Neuron (in vitro differentiated cells): ENCODE results near the gene PRKN.
A peak's percentile ranks its signal among the peaks of the same experiment; 100 is the strongest.

Experiments
- H2AFZ ChIP-seq: one replicate; pipeline ENCODE4 v1.6.1; 2013; ENCODE audit warnings: low read depth, mild to moderate bottlenecking, inconsistent platforms, low read length, moderate library complexity
- H3K27me3 ChIP-seq: one replicate; pipeline ENCODE4 v1.6.1; 2013; ENCODE audit warnings: low read length; ENCODE audit not compliant: insufficient read depth
- H3K36me3 ChIP-seq: one replicate; pipeline ENCODE4 v1.6.1; 2013; ENCODE audit warnings: low read length; ENCODE audit not compliant: insufficient read depth
- H3K4me1 ChIP-seq: one replicate; pipeline ENCODE4 v1.6.1; 2013; ENCODE audit warnings: low read length; ENCODE audit not compliant: insufficient read depth
- H3K4me3 ChIP-seq: 2 replicates; pipeline ENCODE4 v1.5.1; 2013; ENCODE audit warnings: mild to moderate bottlenecking, low read length, moderate library complexity
- H3K9me3 ChIP-seq: one replicate; pipeline ENCODE4 v1.6.1; 2013; ENCODE audit warnings: low read length

PRKN gene

GRCh38 chr6:162576016-162576415 is 151.6 kb downstream of the PRKN start:
- no peaks in the 10 kb centered on the region for H3K9me3 ChIP-seq
- H3K4me1 ChIP-seq, result no peaks in the 10 kb centered on the region

GRCh38 chr6:162572240-162572639 is 155.3 kb downstream of the PRKN start:
- Histone ChIP-seq H2AFZ (no peak overlapping the region), H3K36me3 (no peaks in the 10 kb centered on the region), H3K4me3 (no peak overlapping the region)

More at GRCh38 chr6:162576016-162576415, 151.6 kb downstream of the PRKN start:
- no peaks in the 10 kb centered on the region for H3K27me3 ChIP-seq
- H3K4me3 ChIP-seq, result no peak overlapping the region
- no peak overlapping the region for H2AFZ ChIP-seq
- H3K36me3 ChIP-seq, result no peaks in the 10 kb centered on the region

GRCh38 chr6:162568266-162568665 is 159.3 kb downstream of the PRKN start:
- Histone ChIP-seq H3K27me3 (no peaks in the 10 kb centered on the region), H2AFZ (no peak overlapping the region), H3K36me3 (no peaks in the 10 kb centered on the region), H3K4me3 (no peak overlapping the region), H3K9me3 (peaks cover 3% of the 10 kb centered on the region), H3K4me1 (no peaks in the 10 kb centered on the region)

More at GRCh38 chr6:162572240-162572639, 155.3 kb downstream of the PRKN start:
- Histone ChIP-seq H3K27me3 (no peaks in the 10 kb centered on the region), H3K9me3 (peaks cover 3% of the 10 kb centered on the region), H3K4me1 (no peaks in the 10 kb centered on the region)

- H3K4me3 ChIP-seq, result no peak overlapping the region
- H3K27me3 ChIP-seq, result no peaks in the 10 kb centered on the region
- H3K36me3 ChIP-seq, result no peaks in the 10 kb centered on the region
- no peak overlapping the region for H2AFZ ChIP-seq
- no peaks in the 10 kb centered on the region for H3K9me3 ChIP-seq
- H3K4me1 ChIP-seq, result no peaks in the 10 kb centered on the region
Measured at GRCh38 chr6:162562041-162562440, 165.5 kb downstream of the PRKN start.

GRCh38 chr6:162560891-162561290 is 166.7 kb downstream of the PRKN start:
- H3K4me1 ChIP-seq, result no peaks in the 10 kb centered on the region
- H3K36me3 ChIP-seq, result no peaks in the 10 kb centered on the region
- no peak overlapping the region for H3K4me3 ChIP-seq
- no peaks in the 10 kb centered on the region for H3K9me3 ChIP-seq
- no peak overlapping the region for H2AFZ ChIP-seq
- H3K27me3 ChIP-seq, result no peaks in the 10 kb centered on the region

GRCh38 chr6:162554531-162554930 is 173.0 kb downstream of the PRKN start:
- Histone ChIP-seq H3K4me1 (no peaks in the 10 kb centered on the region), H3K4me3 (no peak overlapping the region), H2AFZ (no peak overlapping the region), H3K9me3 (no peaks in the 10 kb centered on the region), H3K27me3 (no peaks in the 10 kb centered on the region), H3K36me3 (no peaks in the 10 kb centered on the region)

- no peaks in the 10 kb centered on the region for H3K27me3 ChIP-seq
- no peaks in the 10 kb centered on the region for H3K4me1 ChIP-seq
- no peak overlapping the region for H3K4me3 ChIP-seq
- H2AFZ ChIP-seq, result no peak overlapping the region
- H3K9me3 ChIP-seq, result peaks cover 1% of the 10 kb centered on the region
- H3K36me3 ChIP-seq, result no peaks in the 10 kb centered on the region
Measured at GRCh38 chr6:162546905-162547304, 180.7 kb downstream of the PRKN start.

- Histone ChIP-seq H3K4me3 (no peak overlapping the region), H3K4me1 (peaks cover 13% of the 10 kb centered on the region), H3K27me3 (no peaks in the 10 kb centered on the region), H3K9me3 (peaks cover 1% of the 10 kb centered on the region), H2AFZ (no peak overlapping the region), H3K36me3 (no peaks in the 10 kb centered on the region)
Measured at GRCh38 chr6:162543221-162543620, 184.3 kb downstream of the PRKN start.

GRCh38 chr6:162541019-162541601 is 186.5 kb downstream of the PRKN start:
- H3K9me3 ChIP-seq, result no peaks in the 10 kb centered on the region
- no peaks in the 10 kb centered on the region for H3K36me3 ChIP-seq
- H3K27me3 ChIP-seq, result no peaks in the 10 kb centered on the region
- no peak overlapping the region for H2AFZ ChIP-seq
- H3K4me1 ChIP-seq, result peaks cover 13% of the 10 kb centered on the region
- H3K4me3 ChIP-seq, result no peak overlapping the region

- H3K4me1 ChIP-seq, result peaks cover 13% of the 10 kb centered on the region
- H2AFZ ChIP-seq, result no peak overlapping the region
- H3K9me3 ChIP-seq, result no peaks in the 10 kb centered on the region
- no peaks in the 10 kb centered on the region for H3K36me3 ChIP-seq
- H3K27me3 ChIP-seq, result no peaks in the 10 kb centered on the region
- H3K4me3 ChIP-seq, result no peak overlapping the region
Measured at GRCh38 chr6:162539321-162539720, 188.2 kb downstream of the PRKN start.

GRCh38 chr6:162538643-162539064 is 188.9 kb downstream of the PRKN start:
- Histone ChIP-seq H2AFZ (peak overlapping the region; percentile 24), H3K9me3 (no peaks in the 10 kb centered on the region), H3K4me3 (no peak overlapping the region), H3K36me3 (no peaks in the 10 kb centered on the region), H3K27me3 (no peaks in the 10 kb centered on the region), H3K4me1 (peaks cover 13% of the 10 kb centered on the region)

GRCh38 chr6:162533009-162533400 is 194.6 kb downstream of the PRKN start:
- Histone ChIP-seq H3K9me3 (no peaks in the 10 kb centered on the region), H3K4me3 (no peak overlapping the region)

GRCh38 chr6:162532283-162533008 is 195.1 kb downstream of the PRKN start:
- no peak overlapping the region for H2AFZ ChIP-seq
- H3K36me3 ChIP-seq, result no peaks in the 10 kb centered on the region
- H3K27me3 ChIP-seq, result no peaks in the 10 kb centered on the region
- no peak overlapping the region for H3K4me3 ChIP-seq
- H3K4me1 ChIP-seq, result no peaks in the 10 kb centered on the region
- H3K9me3 ChIP-seq, result no peaks in the 10 kb centered on the region

More at GRCh38 chr6:162533009-162533400, 194.6 kb downstream of the PRKN start:
- Histone ChIP-seq H3K27me3 (no peaks in the 10 kb centered on the region), H3K36me3 (no peaks in the 10 kb centered on the region), H3K4me1 (no peaks in the 10 kb centered on the region), H2AFZ (no peak overlapping the region)
